Activated naive CD4-positive, alpha-beta T cell treated with anti-CD3 and anti-CD28 coated beads, Interleukin-2, amount 50 U/mL, for 16 hours (primary cell): ENCODE measurements around the gene GABRB2.
"Not testable (repeated sequence)": the region's sequence is repeated elsewhere in the genome, so short reads cannot be mapped to it uniquely, and the experiment has no call there.

Experiments used
- DNase-seq: peaks from one replicate; pipeline ENCODE4 v3.0.0-alpha.2; 2020

The GABRB2 gene

GRCh38 chr5:161287436-161287835, 259.1 kb downstream of the GABRB2 start:
- DNase-seq = no peak

GRCh38 chr5:161286066-161286655, 260.4 kb downstream of the GABRB2 start:
- no peak for DNase-seq

- DNase-seq = no peak
Measured at GRCh38 chr5:161284445-161284844, 262.1 kb downstream of the GABRB2 start.

- DNase-seq = no peak
Measured at GRCh38 chr5:161283296-161283695, 263.2 kb downstream of the GABRB2 start.

GRCh38 chr5:161278739-161279660, 267.5 kb downstream of the GABRB2 start:
- DNase-seq = no peak

- no peak for DNase-seq
Measured at GRCh38 chr5:161277011-161277410, 269.5 kb downstream of the GABRB2 start.

- no peak for DNase-seq
Measured at GRCh38 chr5:161274951-161275350, 271.6 kb downstream of the GABRB2 start.

GRCh38 chr5:161273410-161273809, 273.1 kb downstream of the GABRB2 start:
- no peak for DNase-seq

GRCh38 chr5:161271816-161272215, 274.7 kb downstream of the GABRB2 start:
- DNase-seq = no peak

GRCh38 chr5:161269125-161269524, 277.4 kb downstream of the GABRB2 start:
- DNase-seq = no peak

- DNase-seq = no peak
Measured at GRCh38 chr5:161266954-161267353, 279.6 kb downstream of the GABRB2 start.

- no peak for DNase-seq
Measured at GRCh38 chr5:161265006-161265405, 281.5 kb downstream of the GABRB2 start.

GRCh38 chr5:161263191-161263590, 283.3 kb downstream of the GABRB2 start:
- no peak for DNase-seq

GRCh38 chr5:161261668-161262323, 284.7 kb downstream of the GABRB2 start:
- DNase-seq = no peak

- no peak for DNase-seq
Measured at GRCh38 chr5:161258438-161258837, 288.1 kb downstream of the GABRB2 start.

GRCh38 chr5:161256957-161257356, 289.6 kb downstream of the GABRB2 start:
- DNase-seq = no peak

GRCh38 chr5:161252955-161253354, 293.6 kb downstream of the GABRB2 start:
- not testable (repeated sequence) for DNase-seq

GRCh38 chr5:161246749-161247148, 299.8 kb downstream of the GABRB2 start:
- DNase-seq = no peak

GRCh38 chr5:161245846-161246245, 300.7 kb downstream of the GABRB2 start:
- DNase-seq = not testable (repeated sequence)
